ENCODE measurements around the gene HRH2. TPM values are rescaled to one million over a fixed set of nuclear protein-coding genes. Genes with fewer than 3 reads are reported as not detected.

The HRH2 gene
- total RNA-seq, 1 experiment from 2014 or later: 9.3 TPM

- CTCF ChIA-PET: interaction anchor here (1.2 to 8.4 kb wide), 4 partner anchors 31 to 125 kb away, joined by 3 to 58 read pairs (median 4); no protein-coding TSS in a partner anchor
- Mint-ChIP-seq H3K27me3 (ENCODE audit: low read depth) (peaks cover 13% of the 10 kb centered on the region), H3K4me3 (peak overlapping the region; percentile 90; the same call in 1 of the 2 replicates)
Observed at GRCh38 chr5:175659546-175660253, 1.8 kb downstream of the HRH2 start.

GRCh38 chr5:175663186-175664184, 5.6 kb downstream of the HRH2 start:
- CTCF ChIA-PET: interaction anchor here (1.0 to 4.4 kb wide), 3 partner anchors 66 to 129 kb away, joined by 6 to 24 read pairs (median 14); no protein-coding TSS in a partner anchor
- no peak overlapping the region for H3K4me3 Mint-ChIP-seq
- POLR2A ChIA-PET: no interaction called here
- peaks cover 3% of the 10 kb centered on the region; the same call in 1 of the 2 replicates for H3K27me3 Mint-ChIP-seq (ENCODE audit: low read depth)
- no peaks in the 10 kb centered on the region; the same call in 1 of the 2 replicates for H3K36me3 Mint-ChIP-seq
- H3K27ac Mint-ChIP-seq: no peak overlapping the region
- no peak for ATAC-seq
- peaks cover 17% of the 10 kb centered on the region for H3K4me1 Mint-ChIP-seq
- no peaks in the 10 kb centered on the region for H3K9me3 Mint-ChIP-seq
- no peak for DNase-seq (ENCODE audit: low spot score)
- TF ChIP-seq ZNF416 (CRISPR knock-in tag; IDR thresholded peaks at IDR 0.05) (no peak), E2F1 (CRISPR knock-in tag; IDR thresholded peaks at IDR 0.05) (no peak), ZNF121 (CRISPR knock-in tag; IDR thresholded peaks at IDR 0.05) (no peak), ZBTB21 (CRISPR knock-in tag; IDR thresholded peaks at IDR 0.05; ENCODE audit: borderline replicate concordance) (no peak), SOX15 (CRISPR knock-in tag; IDR thresholded peaks at IDR 0.05) (no peak), CREM (CRISPR knock-in tag; IDR thresholded peaks at IDR 0.05) (no peak), NFYB (CRISPR knock-in tag; conservative IDR thresholded peaks at IDR 0.05; ENCODE audit: low read depth) (no peak)
- TF ChIP-seq, protein P1, sequence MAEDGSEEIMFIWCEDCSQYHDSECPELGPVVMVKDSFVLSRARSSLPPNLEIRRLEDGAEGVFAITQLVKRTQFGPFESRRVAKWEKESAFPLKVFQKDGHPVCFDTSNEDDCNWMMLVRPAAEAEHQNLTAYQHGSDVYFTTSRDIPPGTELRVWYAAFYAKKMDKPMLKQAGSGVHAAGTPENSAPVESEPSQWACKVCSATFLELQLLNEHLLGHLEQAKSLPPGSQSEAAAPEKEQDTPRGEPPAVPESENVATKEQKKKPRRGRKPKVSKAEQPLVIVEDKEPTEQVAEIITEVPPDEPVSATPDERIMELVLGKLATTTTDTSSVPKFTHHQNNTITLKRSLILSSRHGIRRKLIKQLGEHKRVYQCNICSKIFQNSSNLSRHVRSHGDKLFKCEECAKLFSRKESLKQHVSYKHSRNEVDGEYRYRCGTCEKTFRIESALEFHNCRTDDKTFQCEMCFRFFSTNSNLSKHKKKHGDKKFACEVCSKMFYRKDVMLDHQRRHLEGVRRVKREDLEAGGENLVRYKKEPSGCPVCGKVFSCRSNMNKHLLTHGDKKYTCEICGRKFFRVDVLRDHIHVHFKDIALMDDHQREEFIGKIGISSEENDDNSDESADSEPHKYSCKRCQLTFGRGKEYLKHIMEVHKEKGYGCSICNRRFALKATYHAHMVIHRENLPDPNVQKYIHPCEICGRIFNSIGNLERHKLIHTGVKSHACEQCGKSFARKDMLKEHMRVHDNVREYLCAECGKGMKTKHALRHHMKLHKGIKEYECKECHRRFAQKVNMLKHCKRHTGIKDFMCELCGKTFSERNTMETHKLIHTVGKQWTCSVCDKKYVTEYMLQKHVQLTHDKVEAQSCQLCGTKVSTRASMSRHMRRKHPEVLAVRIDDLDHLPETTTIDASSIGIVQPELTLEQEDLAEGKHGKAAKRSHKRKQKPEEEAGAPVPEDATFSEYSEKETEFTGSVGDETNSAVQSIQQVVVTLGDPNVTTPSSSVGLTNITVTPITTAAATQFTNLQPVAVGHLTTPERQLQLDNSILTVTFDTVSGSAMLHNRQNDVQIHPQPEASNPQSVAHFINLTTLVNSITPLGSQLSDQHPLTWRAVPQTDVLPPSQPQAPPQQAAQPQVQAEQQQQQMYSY (CRISPR knock-in tag; IDR thresholded peaks at IDR 0.05): no peak

More at GRCh38 chr5:175659546-175660253, 1.8 kb downstream of the HRH2 start:
- Mint-ChIP-seq H3K27ac (no peak overlapping the region), H3K4me1 (peaks cover 24% of the 10 kb centered on the region), H3K36me3 (no peaks in the 10 kb centered on the region; the same call in 1 of the 2 replicates), H3K9me3 (no peaks in the 10 kb centered on the region)
- POLR2A ChIA-PET: interaction anchor here (0.5 kb wide), 1 partner anchor 508 kb away, joined by 3 read pairs; no protein-coding TSS in a partner anchor
- ATAC-seq: no peak
- DNase-seq (ENCODE audit: low spot score): no peak
- TF ChIP-seq TEAD4 (CRISPR knock-in tag; IDR thresholded peaks at IDR 0.05) (no peak), CBFB (CRISPR knock-in tag; IDR thresholded peaks at IDR 0.05; ENCODE audit: low read depth) (no peak), ZSCAN18 (CRISPR knock-in tag; IDR thresholded peaks at IDR 0.05) (no peak), NR2C2 (CRISPR knock-in tag; IDR thresholded peaks at IDR 0.05) (no peak), CREM (CRISPR knock-in tag; IDR thresholded peaks at IDR 0.05) (no peak), CTCF (IDR thresholded peaks at IDR 0.05) (no peak), JAZF1 (CRISPR knock-in tag; IDR thresholded peaks at IDR 0.05) (no peak), NFATC4 (CRISPR knock-in tag; IDR thresholded peaks at IDR 0.05) (no peak), GABPB1 (CRISPR knock-in tag; IDR thresholded peaks at IDR 0.05) (no peak), GTF2I (CRISPR knock-in tag; conservative IDR thresholded peaks at IDR 0.05) (no peak), RELA (CRISPR knock-in tag; IDR thresholded peaks at IDR 0.05; ENCODE audit: borderline replicate concordance) (no peak), NR1H2 (CRISPR knock-in tag; IDR thresholded peaks at IDR 0.05) (no peak), ZNF263 (CRISPR knock-in tag; IDR thresholded peaks at IDR 0.05; ENCODE audit: low read depth) (no peak), CREB1 (CRISPR knock-in tag; IDR thresholded peaks at IDR 0.05) (no peak), ZNF317 (CRISPR knock-in tag; IDR thresholded peaks at IDR 0.05; ENCODE audit: borderline replicate concordance, low read depth) (no peak), ZNF671 (CRISPR knock-in tag; IDR thresholded peaks at IDR 0.05) (no peak)
- TF ChIP-seq, protein P2, sequence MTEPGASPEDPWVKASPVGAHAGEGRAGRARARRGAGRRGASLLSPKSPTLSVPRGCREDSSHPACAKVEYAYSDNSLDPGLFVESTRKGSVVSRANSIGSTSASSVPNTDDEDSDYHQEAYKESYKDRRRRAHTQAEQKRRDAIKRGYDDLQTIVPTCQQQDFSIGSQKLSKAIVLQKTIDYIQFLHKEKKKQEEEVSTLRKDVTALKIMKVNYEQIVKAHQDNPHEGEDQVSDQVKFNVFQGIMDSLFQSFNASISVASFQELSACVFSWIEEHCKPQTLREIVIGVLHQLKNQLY (CRISPR knock-in tag; IDR thresholded peaks at IDR 0.05): no peak
- TF ChIP-seq, protein P3, sequence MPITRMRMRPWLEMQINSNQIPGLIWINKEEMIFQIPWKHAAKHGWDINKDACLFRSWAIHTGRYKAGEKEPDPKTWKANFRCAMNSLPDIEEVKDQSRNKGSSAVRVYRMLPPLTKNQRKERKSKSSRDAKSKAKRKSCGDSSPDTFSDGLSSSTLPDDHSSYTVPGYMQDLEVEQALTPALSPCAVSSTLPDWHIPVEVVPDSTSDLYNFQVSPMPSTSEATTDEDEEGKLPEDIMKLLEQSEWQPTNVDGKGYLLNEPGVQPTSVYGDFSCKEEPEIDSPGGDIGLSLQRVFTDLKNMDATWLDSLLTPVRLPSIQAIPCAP (CRISPR knock-in tag; IDR thresholded peaks at IDR 0.05): no peak

All from WTC11 (cell line).